HEK293 (cell line): ENCODE data around the gene KCTD6.
A peak's percentile ranks its signal among the peaks of the same experiment; 100 is the strongest.

Source experiments
- BCL11B ChIP-seq: fragments of 450-650 bp; formaldehyde crosslinking; IDR thresholded peaks from 2 replicates; pipeline ENCODE4 v1.5.1; 2016; ENCODE audit warnings: low read depth, missing biosample characterization, missing genetic modification characterization
- HOXD13 ChIP-seq: sonication (generic); formaldehyde crosslinking; IDR thresholded peaks from 2 replicates; pipeline ENCODE4 v1.8.0; 2022; ENCODE audit warnings: missing genetic modification reagents, borderline replicate concordance
- KLF10 ChIP-seq: fragments of 450-650 bp; IDR thresholded peaks from 2 replicates; pipeline ENCODE4 v1.5.1; 2018; ENCODE audit warnings: missing biosample characterization, mild to moderate bottlenecking, missing genetic modification characterization
- KLF16 ChIP-seq: fragments of 450-650 bp; formaldehyde crosslinking; IDR thresholded peaks from 2 replicates; pipeline ENCODE4 v1.5.1; 2017; ENCODE audit warnings: missing biosample characterization, missing genetic modification characterization
- MZF1 ChIP-seq: fragments of 450-650 bp; formaldehyde crosslinking; IDR thresholded peaks from 2 replicates; pipeline ENCODE4 v1.5.1; 2017; ENCODE audit warnings: missing biosample characterization, missing genetic modification characterization, borderline replicate concordance
- REPIN1 ChIP-seq: fragments of 450-650 bp; formaldehyde crosslinking; IDR thresholded peaks from 2 replicates; pipeline ENCODE4 v1.5.1; 2017; ENCODE audit warnings: missing biosample characterization, missing genetic modification characterization, low read depth
- ZBTB20 ChIP-seq: fragments of 450-650 bp; formaldehyde crosslinking; IDR thresholded peaks from 2 replicates; pipeline ENCODE4 v1.5.1; 2016; ENCODE audit warnings: missing biosample characterization, missing genetic modification characterization
- ZBTB48 ChIP-seq: fragments of 450-650 bp; formaldehyde crosslinking; IDR thresholded peaks from 2 replicates; pipeline ENCODE4 v1.5.1; 2016; ENCODE audit warnings: missing biosample characterization, missing genetic modification characterization
- ZBTB8A ChIP-seq: fragments of 450-650 bp; formaldehyde crosslinking; IDR thresholded peaks from 2 replicates; pipeline ENCODE4 v1.5.1; 2016; ENCODE audit warnings: missing biosample characterization, missing genetic modification characterization
- ZIC2 ChIP-seq: fragments of 450-650 bp; formaldehyde crosslinking; IDR thresholded peaks from 2 replicates; pipeline ENCODE4 v1.5.1; 2016; ENCODE audit warnings: missing biosample characterization, missing genetic modification characterization
- ZNF169 ChIP-seq: fragments of 450-650 bp; formaldehyde crosslinking; IDR thresholded peaks from 2 replicates; pipeline ENCODE4 v1.5.1; 2016; ENCODE audit warnings: missing biosample characterization, missing genetic modification characterization
- ZNF174 ChIP-seq: fragments of 450-650 bp; formaldehyde crosslinking; IDR thresholded peaks from 2 replicates; pipeline ENCODE4 v1.5.0; 2017; ENCODE audit warnings: missing biosample characterization, mild to moderate bottlenecking, missing genetic modification characterization
- ZNF2 ChIP-seq: fragments of 450-650 bp; formaldehyde crosslinking; IDR thresholded peaks from 2 replicates; pipeline ENCODE4 v1.5.1; 2016; ENCODE audit warnings: missing biosample characterization, missing genetic modification characterization
- ZNF202 ChIP-seq: fragments of 450-650 bp; formaldehyde crosslinking; IDR thresholded peaks from 2 replicates; pipeline ENCODE4 v1.5.1; 2016; ENCODE audit warnings: missing biosample characterization, missing genetic modification characterization, borderline replicate concordance
- ZNF223 ChIP-seq: fragments of 450-650 bp; formaldehyde crosslinking; IDR thresholded peaks from 2 replicates; pipeline ENCODE4 v1.5.1; 2016; ENCODE audit warnings: missing biosample characterization, missing genetic modification characterization
- ZNF302 ChIP-seq: fragments of 450-650 bp; formaldehyde crosslinking; IDR thresholded peaks from 2 replicates; pipeline ENCODE4 v1.5.1; 2016; ENCODE audit warnings: missing biosample characterization, missing genetic modification characterization, low read depth
- ZNF324 ChIP-seq: fragments of 450-650 bp; formaldehyde crosslinking; IDR thresholded peaks from 2 replicates; pipeline ENCODE4 v1.5.1; 2016; ENCODE audit warnings: missing biosample characterization, missing genetic modification characterization
- ZNF335 ChIP-seq: fragments of 450-650 bp; formaldehyde crosslinking; conservative IDR thresholded peaks from 2 replicates; pipeline ENCODE4 v1.5.1; 2016; ENCODE audit warnings: missing biosample characterization, missing genetic modification characterization
- ZNF366 ChIP-seq: fragments of 450-650 bp; formaldehyde crosslinking; conservative IDR thresholded peaks from 2 replicates; pipeline ENCODE4 v1.5.1; 2016; ENCODE audit warnings: missing biosample characterization, missing genetic modification characterization
- ZNF37A ChIP-seq: fragments of 450-650 bp; IDR thresholded peaks from 2 replicates; pipeline ENCODE4 v1.5.1; 2018; ENCODE audit warnings: missing biosample characterization, missing genetic modification characterization
- ZNF561 ChIP-seq: fragments of 450-650 bp; IDR thresholded peaks from 2 replicates; pipeline ENCODE4 v1.5.1; 2018; ENCODE audit warnings: missing biosample characterization, missing genetic modification characterization, borderline replicate concordance
- ZNF626 ChIP-seq: fragments of 450-650 bp; sonication (Bioruptor Pico); formaldehyde crosslinking; IDR thresholded peaks from 2 replicates; pipeline ENCODE4 v1.5.1; 2018; ENCODE audit warnings: missing biosample characterization, missing genetic modification characterization, inconsistent platforms
- ZNF664 ChIP-seq: fragments of 450-650 bp; formaldehyde crosslinking; IDR thresholded peaks from 2 replicates; pipeline ENCODE4 v1.5.1; 2016; ENCODE audit warnings: missing biosample characterization, missing genetic modification characterization
- TF ChIP-seq, protein P1 (sequence below): fragments of 450-650 bp; formaldehyde crosslinking; IDR thresholded peaks from 2 replicates; pipeline ENCODE4 v1.5.1; 2016; ENCODE audit warnings: missing biosample characterization, missing genetic modification characterization, borderline replicate concordance
- TF ChIP-seq, protein P2 (sequence below): fragments of 450-650 bp; formaldehyde crosslinking; optimal IDR thresholded peaks from 2 replicates; pipeline ENCODE3; 2016; ENCODE audit warnings: missing biosample characterization, mild to moderate bottlenecking, missing genetic modification characterization
- TF ChIP-seq, protein P3 (sequence below): fragments of 450-650 bp; formaldehyde crosslinking; IDR thresholded peaks from 2 replicates; pipeline ENCODE4 v1.5.1; 2016; ENCODE audit warnings: missing biosample characterization, missing genetic modification characterization
- TF ChIP-seq, protein P4 (sequence below): fragments of 450-650 bp; formaldehyde crosslinking; IDR thresholded peaks from 2 replicates; pipeline ENCODE4 v1.5.1; 2016; ENCODE audit warnings: missing biosample characterization, missing genetic modification characterization
- TF ChIP-seq, protein P5 (sequence below): fragments of 450-650 bp; formaldehyde crosslinking; IDR thresholded peaks from 2 replicates; pipeline ENCODE4 v1.5.1; 2016; ENCODE audit warnings: missing biosample characterization, missing genetic modification characterization

Gene KCTD6

DNA sequence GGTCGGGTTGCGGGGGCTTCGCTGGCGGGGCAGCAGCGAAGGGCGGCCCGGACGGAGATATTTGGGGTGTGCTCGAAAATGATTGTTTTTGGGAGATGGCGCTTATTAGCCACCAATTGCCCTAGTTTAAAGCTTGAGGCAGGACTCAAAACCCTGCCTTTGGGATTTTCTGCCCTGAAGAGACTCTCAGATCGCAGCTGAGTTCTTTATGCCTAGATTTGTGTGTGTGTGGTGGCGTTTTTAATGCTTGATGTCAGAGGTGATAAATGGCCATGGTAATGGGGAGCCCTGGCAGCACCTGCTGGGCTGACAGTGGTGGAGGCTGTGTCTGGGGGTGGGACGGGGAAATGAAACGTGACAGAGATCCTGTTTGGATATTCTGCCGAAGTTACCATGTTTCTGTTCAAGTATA is 604 bp downstream of the KCTD6 start (continued):
- TF ChIP-seq, protein P1, sequence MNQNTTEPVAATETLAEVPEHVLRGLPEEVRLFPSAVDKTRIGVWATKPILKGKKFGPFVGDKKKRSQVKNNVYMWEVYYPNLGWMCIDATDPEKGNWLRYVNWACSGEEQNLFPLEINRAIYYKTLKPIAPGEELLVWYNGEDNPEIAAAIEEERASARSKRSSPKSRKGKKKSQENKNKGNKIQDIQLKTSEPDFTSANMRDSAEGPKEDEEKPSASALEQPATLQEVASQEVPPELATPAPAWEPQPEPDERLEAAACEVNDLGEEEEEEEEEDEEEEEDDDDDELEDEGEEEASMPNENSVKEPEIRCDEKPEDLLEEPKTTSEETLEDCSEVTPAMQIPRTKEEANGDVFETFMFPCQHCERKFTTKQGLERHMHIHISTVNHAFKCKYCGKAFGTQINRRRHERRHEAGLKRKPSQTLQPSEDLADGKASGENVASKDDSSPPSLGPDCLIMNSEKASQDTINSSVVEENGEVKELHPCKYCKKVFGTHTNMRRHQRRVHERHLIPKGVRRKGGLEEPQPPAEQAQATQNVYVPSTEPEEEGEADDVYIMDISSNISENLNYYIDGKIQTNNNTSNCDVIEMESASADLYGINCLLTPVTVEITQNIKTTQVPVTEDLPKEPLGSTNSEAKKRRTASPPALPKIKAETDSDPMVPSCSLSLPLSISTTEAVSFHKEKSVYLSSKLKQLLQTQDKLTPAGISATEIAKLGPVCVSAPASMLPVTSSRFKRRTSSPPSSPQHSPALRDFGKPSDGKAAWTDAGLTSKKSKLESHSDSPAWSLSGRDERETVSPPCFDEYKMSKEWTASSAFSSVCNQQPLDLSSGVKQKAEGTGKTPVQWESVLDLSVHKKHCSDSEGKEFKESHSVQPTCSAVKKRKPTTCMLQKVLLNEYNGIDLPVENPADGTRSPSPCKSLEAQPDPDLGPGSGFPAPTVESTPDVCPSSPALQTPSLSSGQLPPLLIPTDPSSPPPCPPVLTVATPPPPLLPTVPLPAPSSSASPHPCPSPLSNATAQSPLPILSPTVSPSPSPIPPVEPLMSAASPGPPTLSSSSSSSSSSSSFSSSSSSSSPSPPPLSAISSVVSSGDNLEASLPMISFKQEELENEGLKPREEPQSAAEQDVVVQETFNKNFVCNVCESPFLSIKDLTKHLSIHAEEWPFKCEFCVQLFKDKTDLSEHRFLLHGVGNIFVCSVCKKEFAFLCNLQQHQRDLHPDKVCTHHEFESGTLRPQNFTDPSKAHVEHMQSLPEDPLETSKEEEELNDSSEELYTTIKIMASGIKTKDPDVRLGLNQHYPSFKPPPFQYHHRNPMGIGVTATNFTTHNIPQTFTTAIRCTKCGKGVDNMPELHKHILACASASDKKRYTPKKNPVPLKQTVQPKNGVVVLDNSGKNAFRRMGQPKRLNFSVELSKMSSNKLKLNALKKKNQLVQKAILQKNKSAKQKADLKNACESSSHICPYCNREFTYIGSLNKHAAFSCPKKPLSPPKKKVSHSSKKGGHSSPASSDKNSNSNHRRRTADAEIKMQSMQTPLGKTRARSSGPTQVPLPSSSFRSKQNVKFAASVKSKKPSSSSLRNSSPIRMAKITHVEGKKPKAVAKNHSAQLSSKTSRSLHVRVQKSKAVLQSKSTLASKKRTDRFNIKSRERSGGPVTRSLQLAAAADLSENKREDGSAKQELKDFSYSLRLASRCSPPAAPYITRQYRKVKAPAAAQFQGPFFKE: no peak
- TF ChIP-seq ZIC2 (tag by site-specific recombination) (peak; percentile 81), ZNF324 (tag by site-specific recombination) (no peak), ZNF626 (no peak), ZNF37A (tag by site-specific recombination) (no peak), ZNF302 (no peak), BCL11B (tag by site-specific recombination) (no peak), KLF16 (0 out of 2 replicates have a peak, but pooled peaks have one; percentile 42), ZNF223 (tag by site-specific recombination) (no peak), MZF1 (tag by site-specific recombination) (no peak), ZNF335 (tag by site-specific recombination) (peak; percentile 79), ZNF169 (tag by site-specific recombination) (no peak), ZNF202 (no peak), ZNF2 (tag by site-specific recombination) (peak; percentile 20; the same call in 1 of the 2 replicates), HOXD13 (CRISPR knock-in tag) (no peak), ZNF561 (no peak), KLF10 (tag by site-specific recombination) (no peak), ZNF664 (tag by site-specific recombination) (no peak), ZBTB48 (tag by site-specific recombination) (no peak), ZNF174 (tag by site-specific recombination) (no peak), ZBTB20 (tag by site-specific recombination) (peak; percentile 82; the same call in 1 of the 2 replicates), ZNF366 (tag by site-specific recombination) (no peak), ZBTB8A (peak; percentile 35), REPIN1 (no peak)
- TF ChIP-seq, protein P2, sequence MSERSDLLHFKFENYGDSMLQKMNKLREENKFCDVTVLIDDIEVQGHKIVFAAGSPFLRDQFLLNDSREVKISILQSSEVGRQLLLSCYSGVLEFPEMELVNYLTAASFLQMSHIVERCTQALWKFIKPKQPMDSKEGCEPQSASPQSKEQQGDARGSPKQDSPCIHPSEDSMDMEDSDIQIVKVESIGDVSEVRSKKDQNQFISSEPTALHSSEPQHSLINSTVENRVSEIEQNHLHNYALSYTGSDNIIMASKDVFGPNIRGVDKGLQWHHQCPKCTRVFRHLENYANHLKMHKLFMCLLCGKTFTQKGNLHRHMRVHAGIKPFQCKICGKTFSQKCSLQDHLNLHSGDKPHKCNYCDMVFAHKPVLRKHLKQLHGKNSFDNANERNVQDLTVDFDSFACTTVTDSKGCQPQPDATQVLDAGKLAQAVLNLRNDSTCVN (tag by site-specific recombination): peak; percentile 39
- TF ChIP-seq, protein P3, sequence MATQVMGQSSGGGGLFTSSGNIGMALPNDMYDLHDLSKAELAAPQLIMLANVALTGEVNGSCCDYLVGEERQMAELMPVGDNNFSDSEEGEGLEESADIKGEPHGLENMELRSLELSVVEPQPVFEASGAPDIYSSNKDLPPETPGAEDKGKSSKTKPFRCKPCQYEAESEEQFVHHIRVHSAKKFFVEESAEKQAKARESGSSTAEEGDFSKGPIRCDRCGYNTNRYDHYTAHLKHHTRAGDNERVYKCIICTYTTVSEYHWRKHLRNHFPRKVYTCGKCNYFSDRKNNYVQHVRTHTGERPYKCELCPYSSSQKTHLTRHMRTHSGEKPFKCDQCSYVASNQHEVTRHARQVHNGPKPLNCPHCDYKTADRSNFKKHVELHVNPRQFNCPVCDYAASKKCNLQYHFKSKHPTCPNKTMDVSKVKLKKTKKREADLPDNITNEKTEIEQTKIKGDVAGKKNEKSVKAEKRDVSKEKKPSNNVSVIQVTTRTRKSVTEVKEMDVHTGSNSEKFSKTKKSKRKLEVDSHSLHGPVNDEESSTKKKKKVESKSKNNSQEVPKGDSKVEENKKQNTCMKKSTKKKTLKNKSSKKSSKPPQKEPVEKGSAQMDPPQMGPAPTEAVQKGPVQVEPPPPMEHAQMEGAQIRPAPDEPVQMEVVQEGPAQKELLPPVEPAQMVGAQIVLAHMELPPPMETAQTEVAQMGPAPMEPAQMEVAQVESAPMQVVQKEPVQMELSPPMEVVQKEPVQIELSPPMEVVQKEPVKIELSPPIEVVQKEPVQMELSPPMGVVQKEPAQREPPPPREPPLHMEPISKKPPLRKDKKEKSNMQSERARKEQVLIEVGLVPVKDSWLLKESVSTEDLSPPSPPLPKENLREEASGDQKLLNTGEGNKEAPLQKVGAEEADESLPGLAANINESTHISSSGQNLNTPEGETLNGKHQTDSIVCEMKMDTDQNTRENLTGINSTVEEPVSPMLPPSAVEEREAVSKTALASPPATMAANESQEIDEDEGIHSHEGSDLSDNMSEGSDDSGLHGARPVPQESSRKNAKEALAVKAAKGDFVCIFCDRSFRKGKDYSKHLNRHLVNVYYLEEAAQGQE (tag by site-specific recombination): no peak
- TF ChIP-seq, protein P4, sequence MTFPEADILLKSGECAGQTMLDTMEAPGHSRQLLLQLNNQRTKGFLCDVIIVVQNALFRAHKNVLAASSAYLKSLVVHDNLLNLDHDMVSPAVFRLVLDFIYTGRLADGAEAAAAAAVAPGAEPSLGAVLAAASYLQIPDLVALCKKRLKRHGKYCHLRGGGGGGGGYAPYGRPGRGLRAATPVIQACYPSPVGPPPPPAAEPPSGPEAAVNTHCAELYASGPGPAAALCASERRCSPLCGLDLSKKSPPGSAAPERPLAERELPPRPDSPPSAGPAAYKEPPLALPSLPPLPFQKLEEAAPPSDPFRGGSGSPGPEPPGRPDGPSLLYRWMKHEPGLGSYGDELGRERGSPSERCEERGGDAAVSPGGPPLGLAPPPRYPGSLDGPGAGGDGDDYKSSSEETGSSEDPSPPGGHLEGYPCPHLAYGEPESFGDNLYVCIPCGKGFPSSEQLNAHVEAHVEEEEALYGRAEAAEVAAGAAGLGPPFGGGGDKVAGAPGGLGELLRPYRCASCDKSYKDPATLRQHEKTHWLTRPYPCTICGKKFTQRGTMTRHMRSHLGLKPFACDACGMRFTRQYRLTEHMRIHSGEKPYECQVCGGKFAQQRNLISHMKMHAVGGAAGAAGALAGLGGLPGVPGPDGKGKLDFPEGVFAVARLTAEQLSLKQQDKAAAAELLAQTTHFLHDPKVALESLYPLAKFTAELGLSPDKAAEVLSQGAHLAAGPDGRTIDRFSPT (tag by site-specific recombination): no peak
- TF ChIP-seq, protein P5, sequence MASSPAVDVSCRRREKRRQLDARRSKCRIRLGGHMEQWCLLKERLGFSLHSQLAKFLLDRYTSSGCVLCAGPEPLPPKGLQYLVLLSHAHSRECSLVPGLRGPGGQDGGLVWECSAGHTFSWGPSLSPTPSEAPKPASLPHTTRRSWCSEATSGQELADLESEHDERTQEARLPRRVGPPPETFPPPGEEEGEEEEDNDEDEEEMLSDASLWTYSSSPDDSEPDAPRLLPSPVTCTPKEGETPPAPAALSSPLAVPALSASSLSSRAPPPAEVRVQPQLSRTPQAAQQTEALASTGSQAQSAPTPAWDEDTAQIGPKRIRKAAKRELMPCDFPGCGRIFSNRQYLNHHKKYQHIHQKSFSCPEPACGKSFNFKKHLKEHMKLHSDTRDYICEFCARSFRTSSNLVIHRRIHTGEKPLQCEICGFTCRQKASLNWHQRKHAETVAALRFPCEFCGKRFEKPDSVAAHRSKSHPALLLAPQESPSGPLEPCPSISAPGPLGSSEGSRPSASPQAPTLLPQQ: 0 out of 2 replicates have a peak, but pooled peaks have one; percentile 34
